Measurements from ENCODE around the gene FOXP1.

DNA sequence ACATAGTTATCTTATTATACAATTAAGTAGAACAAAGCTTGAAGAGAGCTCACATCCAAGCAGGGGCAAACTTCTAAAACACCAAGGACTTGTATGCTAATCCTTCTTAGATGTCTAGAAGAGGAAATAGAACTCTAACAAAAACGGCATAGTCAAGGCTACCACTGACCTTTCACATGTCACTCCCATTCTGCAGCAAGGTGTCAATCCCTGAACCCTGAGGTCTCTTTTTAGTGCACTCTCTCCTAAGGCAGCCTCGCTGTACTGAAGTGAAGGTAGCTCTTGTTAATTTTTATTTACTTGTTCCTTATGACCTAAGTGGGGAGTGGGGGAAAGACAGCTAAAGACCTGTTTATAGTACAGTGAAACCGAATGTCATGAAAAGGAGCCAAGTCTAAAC lies 506.5 kb downstream of the FOXP1 start:
- TF ChIP-seq TAF1 (IDR thresholded peaks at IDR 0.05; ENCODE audit: low read depth, low read length) (no peak), POLR2A (IDR thresholded peaks at IDR 0.05; ENCODE audit: low read depth, low read length) (no peak)
